Measurements from ENCODE around the gene ACSM4.

- TF ChIP-seq CTCF (conservative IDR thresholded peaks at IDR 0.05; ENCODE audit: low read length) (no peak), EZH2phosphoT487 (IDR thresholded peaks at IDR 0.05; ENCODE audit: borderline replicate concordance, low read depth, low read length) (no peak)
These were observed 18.7 kb downstream of the ACSM4 start for GRCh38 chr12:7322599-7322998.
